PC-3 (cell line): Measurements from ENCODE around the gene HM13. TPM values are rescaled to one million over a fixed set of nuclear protein-coding genes. Genes with fewer than 3 reads are reported as not detected.
A peak's percentile ranks its signal among the peaks of the same experiment; 100 is the strongest.

Source experiments
- ATAC-seq: fragments of 200-7000 bp; cut with Tn5 transposase; 2 replicates; pipeline ENCODE4 v1.9.1; 2020; ENCODE audit warnings: mild to moderate bottlenecking, moderate library complexity
- BruUV-seq: library from RNA; stranded (reverse); fragments of 400-500 nt; replicated peaks from 2 replicates; lab custom pipeline; 2021; lab: Mats Ljungman, UMichigan
- CTCF ChIA-PET: fragments of 300-600 bp; sonication (Branson Sonifier 250); formaldehyde crosslinking; loops from one replicate; lab custom pipeline; 2022; ENCODE audit warnings: antibody characterized with exemption; lab: Charles Lee
- POLR2A ChIA-PET: fragments of 300-600 bp; sonication (Branson Sonifier 250); formaldehyde crosslinking; loops from one replicate; lab custom pipeline; 2022; ENCODE audit warnings: antibody characterized with exemption; ENCODE audit not compliant: unreplicated experiment; lab: Charles Lee
- DNase-seq: peaks from one replicate; pipeline ENCODE4 v3.0.0-alpha.2; 2015
- H2AFZ ChIP-seq: fragments of 300-600 bp; sonication (generic); 2 replicates; pipeline ENCODE4 v1.6.0; 2016; ENCODE audit warnings: antibody characterized with exemption, low read length
- H3F3A ChIP-seq: fragments of 300-600 bp; sonication (generic); one replicate; pipeline ENCODE4 v1.6.0; 2017; ENCODE audit warnings: antibody characterized with exemption, low read length, control low read depth, mild to moderate bottlenecking; ENCODE audit not compliant: unreplicated experiment
- H3K27ac ChIP-seq: fragments of 300-600 bp; sonication (generic); 2 replicates; pipeline ENCODE4 v1.5.1; 2016; ENCODE audit warnings: mild to moderate bottlenecking, low read length
- H3K27me3 ChIP-seq: fragments of 300-600 bp; sonication (generic); 2 replicates; pipeline ENCODE4 v1.6.1; 2016; ENCODE audit warnings: low read length, mixed read lengths
- H3K36me3 ChIP-seq: fragments of 300-600 bp; sonication (generic); 2 replicates; pipeline ENCODE4 v1.6.1; 2016; ENCODE audit warnings: low read depth, mixed run types, low read length, mixed read lengths
- H3K4me1 ChIP-seq: fragments of 300-600 bp; sonication (generic); 2 replicates; pipeline ENCODE4 v1.5.1; 2016; ENCODE audit warnings: low read length; ENCODE audit not compliant: insufficient read depth
- H3K4me2 ChIP-seq: fragments of 300-600 bp; sonication (generic); 2 replicates; pipeline ENCODE4 v1.6.0; 2016; ENCODE audit warnings: low read length
- H3K4me3 ChIP-seq: fragments of 300-600 bp; sonication (generic); 2 replicates; pipeline ENCODE4 v1.5.1; 2016; ENCODE audit warnings: mild to moderate bottlenecking, low read length, mixed read lengths
- H3K79me2 ChIP-seq: fragments of 300-600 bp; sonication (generic); 2 replicates; pipeline ENCODE4 v1.6.1; 2017; ENCODE audit warnings: low read length, mixed read lengths
- H3K9ac ChIP-seq: fragments of 300-600 bp; sonication (generic); 2 replicates; pipeline ENCODE4 v1.6.0; 2016; ENCODE audit warnings: mild to moderate bottlenecking, low read length
- H3K9me2 ChIP-seq: fragments of 300-600 bp; sonication (generic); replicated peaks from 2 replicates; pipeline ENCODE4 v1.6.1; 2016; ENCODE audit warnings: mixed run types, low read length, mixed read lengths
- H3K9me3 ChIP-seq: fragments of 300-600 bp; sonication (generic); 2 replicates; pipeline ENCODE4 v1.6.1; 2016; ENCODE audit warnings: low read length, mixed read lengths
- H4K20me1 ChIP-seq: fragments of 300-600 bp; sonication (generic); 2 replicates; pipeline ENCODE4 v1.6.1; 2016; ENCODE audit warnings: low read length, mixed read lengths
- EZH2 ChIP-seq: fragments of 300-600 bp; sonication (generic); IDR thresholded peaks from one replicate; pipeline ENCODE4 v1.6.1; 2017; ENCODE audit warnings: antibody characterized with exemption, mild to moderate bottlenecking, low read length; ENCODE audit not compliant: unreplicated experiment
- EZH2phosphoT487 ChIP-seq: fragments of 300-600 bp; sonication (generic); IDR thresholded peaks from 2 replicates; pipeline ENCODE4 v1.6.1; 2018; ENCODE audit warnings: mild to moderate bottlenecking, antibody characterized with exemption, low read length, borderline replicate concordance
- intact Hi-C: fragments of 100-400 bp; cut with micrococcal nuclease; formaldehyde crosslinking; loops from 2 replicates; pipeline ENCODE4 v1.9.0; 2023
- total RNA-seq: library from RNA; depleted of rRNA; stranded (reverse); fragments of >200 nt; gene quantifications from 2 replicates; pipeline ENCODE4 v1.2.3, GENCODE V29; 2014
- TF ChIP-seq, protein P1 (sequence below): fragments of 300-600 bp; sonication (generic); conservative IDR thresholded peaks from 2 replicates; pipeline ENCODE4 v1.5.1; 2017; ENCODE audit warnings: antibody characterized with exemption, low read depth, mild to moderate bottlenecking, low read length

The HM13 gene
- total RNA-seq, 1 experiment from 2014 or later: 99.5 TPM

DNA sequence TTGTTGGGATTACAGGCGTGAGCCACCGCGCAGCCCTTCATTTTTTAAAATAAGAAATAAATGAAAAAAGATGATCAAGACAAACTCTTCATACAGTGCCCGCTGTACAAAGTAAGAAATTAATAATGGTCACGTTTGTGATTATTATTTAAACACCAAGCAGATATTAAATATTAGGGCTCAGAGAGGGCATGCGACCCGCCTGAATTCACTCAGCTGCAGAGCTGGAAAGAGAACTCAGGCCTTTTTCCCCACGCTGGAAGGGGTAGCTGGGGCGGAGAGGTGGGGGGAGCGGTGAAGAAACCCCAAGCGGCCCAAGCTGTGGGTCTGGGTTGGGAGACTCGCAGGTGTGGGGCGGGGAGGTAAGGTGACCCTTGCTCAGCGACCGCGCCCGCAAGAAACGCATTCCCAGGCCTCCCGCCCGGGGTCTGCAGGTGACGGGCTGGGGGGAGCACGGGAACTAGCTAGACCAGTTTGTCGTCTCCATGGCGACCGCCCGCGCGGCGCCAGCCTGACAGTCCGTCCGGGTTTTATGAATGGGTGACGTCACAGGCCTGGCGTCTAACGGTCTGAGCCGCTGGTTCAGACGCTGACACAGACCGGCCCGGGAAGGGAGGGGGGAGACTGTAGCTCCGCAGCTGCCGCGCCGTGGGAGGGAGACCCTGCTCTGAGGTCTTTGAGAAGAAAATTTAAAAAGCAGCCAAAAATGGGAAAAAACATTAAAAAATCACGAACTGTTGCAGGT lies 89.8 kb downstream of the HM13 start:
- H3K9me2 ChIP-seq: no peaks in the 10 kb centered on the region
- H3K79me2 ChIP-seq: peaks cover 33% of the 10 kb centered on the region
- no peaks in the 10 kb centered on the region for H3K27me3 ChIP-seq
- BruUV-seq: no TSS peak
- ATAC-seq: peak; percentile 39
- CTCF ChIA-PET: interaction anchor here (1.0 to 2.3 kb wide), 4 partner anchors 9 to 43 kb away, joined by 4 to 10 read pairs (median 8); no protein-coding TSS in a partner anchor
- peak overlapping the region; percentile 53 for H2AFZ ChIP-seq
- peaks cover 17% of the 10 kb centered on the region for H4K20me1 ChIP-seq
- 0 out of 2 replicates have a peak, but pooled peaks cover 6% of the 10 kb centered on the region for H3K36me3 ChIP-seq
- POLR2A ChIA-PET: interaction anchor here (0.7 to 3.7 kb wide), 3 partner anchors 11 to 135 kb away, joined by 3 to 34 read pairs (median 22); partner anchors contain the start of gene TPX2
- no peaks in the 10 kb centered on the region for H3K9me3 ChIP-seq
- intact Hi-C loops: loop anchor here (1.0 kb wide), 1 partner anchor 11 kb away; no protein-coding TSS in a partner anchor
- H3K27ac ChIP-seq: peak overlapping the region; percentile 68
- TF ChIP-seq EZH2: no peak
- peaks cover 15% of the 10 kb centered on the region for H3F3A ChIP-seq
- DNase-seq: peak; percentile 98
- peak overlapping the region; percentile 97 for H3K4me3 ChIP-seq
- H3K4me1 ChIP-seq: peaks cover 47% of the 10 kb centered on the region
- peak overlapping the region; percentile 76 for H3K9ac ChIP-seq
- peak overlapping the region; percentile 83 for H3K4me2 ChIP-seq

DNA sequence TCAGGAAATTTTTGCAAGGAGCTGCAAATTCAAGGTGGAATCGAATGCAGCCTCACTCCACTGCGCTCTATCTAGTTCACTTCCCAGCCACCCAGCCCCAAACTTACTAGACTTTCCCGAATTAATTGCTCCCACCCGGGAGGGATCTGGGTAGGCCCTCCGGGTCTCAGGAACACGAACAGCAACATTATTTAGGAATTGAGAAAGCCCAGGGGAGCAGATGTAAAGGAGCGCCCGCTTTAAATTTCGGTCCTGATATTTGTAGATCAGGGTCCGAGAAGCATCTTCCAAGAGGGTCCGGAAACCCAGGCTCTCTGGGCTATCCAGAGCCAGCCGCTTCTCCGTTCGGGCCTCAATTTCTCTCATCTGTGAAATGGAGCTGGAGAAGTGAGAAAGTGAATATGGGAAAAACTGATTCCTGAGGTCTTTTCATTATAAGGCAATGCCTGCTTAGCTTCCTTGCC lies 90.4 kb downstream of the HM13 start:
- TSS peak; percentile 87 for BruUV-seq
- ATAC-seq (no peak; the same call in 1 of the 2 replicates), DNase-seq (no peak)
- H3K9ac ChIP-seq: peak overlapping the region; percentile 76
- H3K4me1 ChIP-seq: peaks cover 53% of the 10 kb centered on the region
- H3F3A ChIP-seq: peaks cover 15% of the 10 kb centered on the region
- intact Hi-C loops: loop anchor here (1.0 kb wide), 1 partner anchor 11 kb away; no protein-coding TSS in a partner anchor
- H3K9me3 ChIP-seq: no peaks in the 10 kb centered on the region
- H3K4me3 ChIP-seq: peak overlapping the region; percentile 97
- H3K79me2 ChIP-seq: peaks cover 33% of the 10 kb centered on the region
- 0 out of 2 replicates have a peak, but pooled peaks cover 6% of the 10 kb centered on the region for H3K36me3 ChIP-seq
- ChIA-PET POLR2A (interaction anchor here (0.6 to 3.7 kb wide), 6 partner anchors 11 to 100 kb away, joined by 3 to 34 read pairs (median 4); no protein-coding TSS in a partner anchor), CTCF (interaction anchor here (0.8 to 2.3 kb wide), 7 partner anchors 8 to 44 kb away, joined by 4 to 10 read pairs (median 7); no protein-coding TSS in a partner anchor)
- no peaks in the 10 kb centered on the region for H3K9me2 ChIP-seq
- H3K4me2 ChIP-seq: peak overlapping the region; percentile 83
- peaks cover 17% of the 10 kb centered on the region for H4K20me1 ChIP-seq
- H3K27ac ChIP-seq: peak overlapping the region; percentile 68
- H2AFZ ChIP-seq: no peak overlapping the region
- H3K27me3 ChIP-seq: no peaks in the 10 kb centered on the region
- no peak for TF ChIP-seq EZH2
- no peak for TF ChIP-seq EZH2phosphoT487
- TF ChIP-seq, protein P1, sequence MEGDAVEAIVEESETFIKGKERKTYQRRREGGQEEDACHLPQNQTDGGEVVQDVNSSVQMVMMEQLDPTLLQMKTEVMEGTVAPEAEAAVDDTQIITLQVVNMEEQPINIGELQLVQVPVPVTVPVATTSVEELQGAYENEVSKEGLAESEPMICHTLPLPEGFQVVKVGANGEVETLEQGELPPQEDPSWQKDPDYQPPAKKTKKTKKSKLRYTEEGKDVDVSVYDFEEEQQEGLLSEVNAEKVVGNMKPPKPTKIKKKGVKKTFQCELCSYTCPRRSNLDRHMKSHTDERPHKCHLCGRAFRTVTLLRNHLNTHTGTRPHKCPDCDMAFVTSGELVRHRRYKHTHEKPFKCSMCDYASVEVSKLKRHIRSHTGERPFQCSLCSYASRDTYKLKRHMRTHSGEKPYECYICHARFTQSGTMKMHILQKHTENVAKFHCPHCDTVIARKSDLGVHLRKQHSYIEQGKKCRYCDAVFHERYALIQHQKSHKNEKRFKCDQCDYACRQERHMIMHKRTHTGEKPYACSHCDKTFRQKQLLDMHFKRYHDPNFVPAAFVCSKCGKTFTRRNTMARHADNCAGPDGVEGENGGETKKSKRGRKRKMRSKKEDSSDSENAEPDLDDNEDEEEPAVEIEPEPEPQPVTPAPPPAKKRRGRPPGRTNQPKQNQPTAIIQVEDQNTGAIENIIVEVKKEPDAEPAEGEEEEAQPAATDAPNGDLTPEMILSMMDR: no peak
